Measurements from ENCODE around the gene GOLM1. TPM values are rescaled to one million over a fixed set of nuclear protein-coding genes. Genes with fewer than 3 reads are reported as not detected.
"Not testable (repeated sequence)": the region's sequence is repeated elsewhere in the genome, so short reads cannot be mapped to it uniquely, and the experiment has no call there.

The GOLM1 gene
- total and polyA plus RNA-seq, 2 of the 8 experiments (the other 6 are each of a cell fraction or from before 2014, with no cell fraction given) = 45.9 to 88.9 TPM

- TF ChIP-seq TBP (IDR thresholded peaks at IDR 0.05; ENCODE audit: low read depth, low read length) (no peak), RNF2 (IDR thresholded peaks at IDR 0.05; ENCODE audit: borderline replicate concordance, low read depth, low read length, missing control alignments, poor library complexity, severe bottlenecking) (no peak), RAD21 (IDR thresholded peaks at IDR 0.05 in 1 of 2, conservative IDR thresholded peaks at IDR 0.05 in 1 of 2; ENCODE audit: low read depth in 2 of 2, low read length in 2 of 2) (no peak)
Observed at GRCh38 chr9:86052556-86053468, 46.5 kb downstream of the GOLM1 start (continued).

GRCh38 chr9:86048018-86048742 is 51.2 kb downstream of the GOLM1 start:
- H2BK120ac ChIP-seq (replicated peaks; ENCODE audit: low read depth, low read length); H4K20me1 ChIP-seq (replicated peaks in 1 of 2; ENCODE audit: control insufficient read depth in 1 of 2, insufficient read depth in 2 of 2, low read length in 2 of 2); H3K14ac ChIP-seq (ENCODE audit: insufficient read length); H3K36me3 ChIP-seq (ENCODE audit: control insufficient read depth in 2 of 4, insufficient read depth in 4 of 4, low read length in 3 of 4); H4K5ac ChIP-seq (ENCODE audit: insufficient read length, low read depth, low read length); FAIRE-seq; H2BK20ac ChIP-seq (ENCODE audit: low read length); H4K91ac ChIP-seq (replicated peaks; ENCODE audit: insufficient read length, low read length); H3K4me3 ChIP-seq (ENCODE audit: extremely low read depth in 1 of 4, insufficient read depth in 2 of 4, low read depth in 3 of 4, low read length in 4 of 4); H3K27me3 ChIP-seq (replicated peaks in 1 of 4; ENCODE audit: control insufficient read depth in 3 of 4, extremely low read depth in 1 of 4, insufficient read depth in 3 of 4, low read length in 3 of 4); H3K79me2 ChIP-seq (ENCODE audit: control insufficient read depth in 1 of 2, insufficient read depth in 2 of 2, low read length in 2 of 2); H3K23me2 ChIP-seq (ENCODE audit: low read depth, low read length); H2AK5ac ChIP-seq (ENCODE audit: low read depth, low read length); H3K23ac ChIP-seq (ENCODE audit: insufficient read length); H3K56ac ChIP-seq (replicated peaks; ENCODE audit: insufficient read length, low read depth, low read length); H3K4me1 ChIP-seq (replicated peaks in 1 of 4; ENCODE audit: control insufficient read depth in 3 of 4, insufficient read depth in 4 of 4, low read length in 3 of 4); H2BK5ac ChIP-seq (ENCODE audit: low read depth, low read length); CTCF ChIA-PET (ENCODE audit: partially characterized antibody); H3K18ac ChIP-seq (ENCODE audit: extremely low read depth, low read length); H2AFZ ChIP-seq (ENCODE audit: low read length); H3K27ac ChIP-seq (ENCODE audit: low read depth, low read length); H3K9me3 ChIP-seq (ENCODE audit: insufficient read depth in 2 of 2, low read depth in 1 of 2, low read length in 1 of 2); H2BK15ac ChIP-seq (ENCODE audit: low read length); DNase-seq (ENCODE audit: low read depth in 1 of 2, low spot score in 2 of 2); H3K4ac ChIP-seq (replicated peaks; ENCODE audit: insufficient read length, low read depth, low read length); H3K4me2 ChIP-seq (ENCODE audit: insufficient read depth in 1 of 2, low read depth in 2 of 2, low read length in 2 of 2); H3K9ac ChIP-seq (replicated peaks in 1 of 4; ENCODE audit: extremely low read depth in 1 of 4, low read depth in 3 of 4, low read length in 3 of 4); H2BK12ac ChIP-seq (ENCODE audit: low read depth, low read length); H4K8ac ChIP-seq (ENCODE audit: extremely low read depth, insufficient read depth, low read length); H3K79me1 ChIP-seq (ENCODE audit: low read depth, low read length): not testable (repeated sequence)
- POLR2A ChIA-PET (ENCODE audit: partially characterized antibody) = interaction anchor here (0.6 kb wide), 1 partner anchor 175 kb away, joined by 3 read pairs; no protein-coding TSS in a partner anchor
- WGBS, 2 experiments (ENCODE audit: extremely low coverage in 1 of 2, insufficient coverage in 1 of 2, insufficient read length in 1 of 2, insufficient replicate concordance in 2 of 2, low coverage in 1 of 2, low lambda C conversion rate in 2 of 2, missing lambda C conversion rate in 1 of 2) = 79% methylated on average over 6 of the region's 7 CpGs; no CpG with 5 or more reads in 1 of the 2 experiments
